ENCODE data around the gene MRPL34. TPM values are rescaled to one million over a fixed set of nuclear protein-coding genes. Genes with fewer than 3 reads are reported as not detected.

The MRPL34 gene
- total RNA-seq, 1 experiment from 2014 or later: 83.3 TPM

GRCh38 chr19:17341386-17341785 lies 35.7 kb downstream of the MRPL34 start:
- DNase-seq (ENCODE audit: low read depth): no peak

GRCh38 chr19:17341845-17342244 lies 36.2 kb downstream of the MRPL34 start:
- DNase-seq (ENCODE audit: low read depth): no peak

- peak; percentile 59 for DNase-seq (ENCODE audit: low read depth)
These were observed 40.5 kb downstream of the MRPL34 start for GRCh38 chr19:17346109-17346671.

- peak; percentile 59 for DNase-seq (ENCODE audit: low read depth)
These were observed 41.7 kb downstream of the MRPL34 start for GRCh38 chr19:17347361-17347760.

- no peak for DNase-seq (ENCODE audit: low read depth)
These were observed 42.2 kb downstream of the MRPL34 start for GRCh38 chr19:17347877-17348276.

GRCh38 chr19:17348700-17349099 lies 43.0 kb downstream of the MRPL34 start:
- peak; percentile 87 for DNase-seq (ENCODE audit: low read depth)

GRCh38 chr19:17351815-17352435 lies 46.3 kb downstream of the MRPL34 start:
- no peak for DNase-seq (ENCODE audit: low read depth)

GRCh38 chr19:17352608-17353280 lies 47.1 kb downstream of the MRPL34 start:
- DNase-seq (ENCODE audit: low read depth): no peak

- no peak for DNase-seq (ENCODE audit: low read depth)
These were observed 47.7 kb downstream of the MRPL34 start for GRCh38 chr19:17353386-17353785.

Other genes starting within 250 kb of the MRPL34 start
- 20.9 and 23.7 TPM in 2 replicates for gene HAUS8, start 230.4 kb upstream of the MRPL34 start, total RNA-seq (2014; rRNA removed; shearing (Covaris generic))
- gene MYO9B, start 230.1 kb upstream of the MRPL34 start, total RNA-seq (2014; rRNA removed; shearing (Covaris generic)): 33.0 and 57.0 TPM in 2 replicates
- 17.9 and 18.1 TPM in 2 replicates for gene USE1, start 90.5 kb upstream of the MRPL34 start, total RNA-seq (2014; rRNA removed; shearing (Covaris generic))
- 7.9 and 9.7 TPM in 2 replicates for gene OCEL1, start 79.6 kb upstream of the MRPL34 start, total RNA-seq (2014; rRNA removed; shearing (Covaris generic))
- gene NR2F6, start 60.0 kb upstream of the MRPL34 start, total RNA-seq (2014; rRNA removed; shearing (Covaris generic)): 35.5 and 56.4 TPM in 2 replicates
- not detected in 2 replicates for gene USHBP1, start 41.1 kb upstream of the MRPL34 start, total RNA-seq (2014; rRNA removed; shearing (Covaris generic))
- 121 and 122 TPM in 2 replicates for gene BABAM1, start 38.4 kb upstream of the MRPL34 start, total RNA-seq (2014; rRNA removed; shearing (Covaris generic))
- 0.69 and 0.71 TPM in 2 replicates for gene ANKLE1, start 24.0 kb upstream of the MRPL34 start, total RNA-seq (2014; rRNA removed; shearing (Covaris generic))
- 19.1 and 30.2 TPM in 2 replicates for gene ABHD8, start 2.4 kb upstream of the MRPL34 start, total RNA-seq (2014; rRNA removed; shearing (Covaris generic))
- gene DDA1, start 3.7 kb downstream of the MRPL34 start, total RNA-seq (2014; rRNA removed; shearing (Covaris generic)): 40.5 and 50.3 TPM in 2 replicates
- gene ANO8, start 29.0 kb downstream of the MRPL34 start, total RNA-seq (2014; rRNA removed; shearing (Covaris generic)): 3.5 and 5.6 TPM in 2 replicates
- gene GTPBP3, start 31.7 kb downstream of the MRPL34 start, total RNA-seq (2014; rRNA removed; shearing (Covaris generic)): 9.6 and 16.8 TPM in 2 replicates
- gene PLVAP, start 71.5 kb downstream of the MRPL34 start, total RNA-seq (2014; rRNA removed; shearing (Covaris generic)): 0.05 TPM in 1 of 2 replicates, not detected in the other
- 0.47 TPM in 1 of 2 replicates, not detected in the other for gene CCDC194, start 88.3 kb downstream of the MRPL34 start, total RNA-seq (2014; rRNA removed; shearing (Covaris generic))
- gene BST2, start 99.8 kb downstream of the MRPL34 start, total RNA-seq (2014; rRNA removed; shearing (Covaris generic)): 490 and 600 TPM in 2 replicates
- 144 and 151 TPM in 2 replicates for gene MVB12A, start 114.2 kb downstream of the MRPL34 start, total RNA-seq (2014; rRNA removed; shearing (Covaris generic))
- gene TMEM221, start 142.8 kb downstream of the MRPL34 start, total RNA-seq (2014; rRNA removed; shearing (Covaris generic)): 0.25 TPM in 1 of 2 replicates, not detected in the other
- not detected in 2 replicates for gene NXNL1, start 155.1 kb downstream of the MRPL34 start, total RNA-seq (2014; rRNA removed; shearing (Covaris generic))
- 4.8 and 12.2 TPM in 2 replicates for gene SLC27A1, start 164.7 kb downstream of the MRPL34 start, total RNA-seq (2014; rRNA removed; shearing (Covaris generic))
- gene PGLS, start 205.8 kb downstream of the MRPL34 start, total RNA-seq (2014; rRNA removed; shearing (Covaris generic)): 53.3 and 66.8 TPM in 2 replicates
- 104 and 150 TPM in 2 replicates for gene COLGALT1, start 249.8 kb downstream of the MRPL34 start, total RNA-seq (2014; rRNA removed; shearing (Covaris generic))

All from M059J (cell line).